NT2/D1 (cell line): ENCODE measurements around the gene WDFY4.

Experiments used
- DNase-seq: peaks from one replicate; pipeline ENCODE4 v3.0.0-alpha.2; 2011; ENCODE audit warnings: low read depth, low spot score
- H3K27me3 ChIP-seq: 2 replicates; pipeline ENCODE4 v1.6.0; 2011; ENCODE audit warnings: mild to moderate bottlenecking; ENCODE audit not compliant: insufficient read length, insufficient read depth
- H3K36me3 ChIP-seq: 2 replicates; pipeline ENCODE4 v1.6.1; 2011; ENCODE audit warnings: mild to moderate bottlenecking, low read length, mixed read lengths; ENCODE audit not compliant: insufficient read depth, insufficient read length
- H3K4me1 ChIP-seq: 2 replicates; pipeline ENCODE4 v1.5.1; 2011; ENCODE audit not compliant: insufficient read depth, insufficient read length
- H3K4me3 ChIP-seq: 2 replicates; pipeline ENCODE4 v1.5.1; 2011; ENCODE audit warnings: low read depth; ENCODE audit not compliant: insufficient read length
- H3K9ac ChIP-seq: 2 replicates; pipeline ENCODE4 v1.6.0; 2011; ENCODE audit warnings: low read depth; ENCODE audit not compliant: insufficient read length
- H3K9me3 ChIP-seq: 2 replicates; pipeline ENCODE4 v1.5.1; 2011; ENCODE audit warnings: mild to moderate bottlenecking, low read length; ENCODE audit not compliant: insufficient read depth
- SUZ12 ChIP-seq: IDR thresholded peaks from 2 replicates; pipeline ENCODE4 v1.6.1; 2011; ENCODE audit not compliant: insufficient read length, insufficient read depth; ENCODE audit errors: extremely low read depth
- YY1 ChIP-seq: IDR thresholded peaks from 2 replicates; pipeline ENCODE4 v1.6.1; 2011; ENCODE audit not compliant: insufficient read length, insufficient read depth
- ZNF274 ChIP-seq: IDR thresholded peaks from 2 replicates; pipeline ENCODE4 v1.6.1; 2011; ENCODE audit warnings: mild to moderate bottlenecking, low read depth, low read length

Gene WDFY4

GRCh38 chr10:48890888-48891850, 206.5 kb downstream of the WDFY4 start:
- no peak overlapping the region for H3K9ac ChIP-seq
- no peaks in the 10 kb centered on the region for H3K36me3 ChIP-seq

GRCh38 chr10:48894911-48895802, 210.5 kb downstream of the WDFY4 start:
- no peaks in the 10 kb centered on the region for H3K4me1 ChIP-seq
- H3K27me3 ChIP-seq, result no peaks in the 10 kb centered on the region
- DNase-seq, result no peak
- H3K9ac ChIP-seq, result no peak overlapping the region
- no peaks in the 10 kb centered on the region for H3K9me3 ChIP-seq
- H3K36me3 ChIP-seq, result no peaks in the 10 kb centered on the region
- TF ChIP-seq SUZ12 (no peak), YY1 (no peak), ZNF274 (no peak)
- no peak overlapping the region for H3K4me3 ChIP-seq

More at GRCh38 chr10:48890888-48891850, 206.5 kb downstream of the WDFY4 start:
- DNase-seq, result no peak
- H3K27me3 ChIP-seq, result no peaks in the 10 kb centered on the region
- no peaks in the 10 kb centered on the region for H3K9me3 ChIP-seq
- no peak overlapping the region for H3K4me3 ChIP-seq
- H3K4me1 ChIP-seq, result no peaks in the 10 kb centered on the region
- TF ChIP-seq YY1, result no peak
- no peak for TF ChIP-seq SUZ12
- no peak for TF ChIP-seq ZNF274

GRCh38 chr10:48895803-48896195, 211.1 kb downstream of the WDFY4 start:
- Histone ChIP-seq H3K27me3 (no peaks in the 10 kb centered on the region), H3K36me3 (no peaks in the 10 kb centered on the region), H3K9me3 (no peaks in the 10 kb centered on the region), H3K4me3 (no peak overlapping the region), H3K4me1 (no peaks in the 10 kb centered on the region), H3K9ac (no peak overlapping the region)
- no peak for TF ChIP-seq ZNF274
- TF ChIP-seq SUZ12, result no peak
- DNase-seq, result no peak

GRCh38 chr10:48896756-48897440, 212.2 kb downstream of the WDFY4 start:
- Histone ChIP-seq H3K4me1 (no peaks in the 10 kb centered on the region), H3K9me3 (no peaks in the 10 kb centered on the region), H3K36me3 (no peaks in the 10 kb centered on the region), H3K27me3 (no peaks in the 10 kb centered on the region), H3K4me3 (no peak overlapping the region), H3K9ac (no peak overlapping the region)
- DNase-seq, result no peak
- no peak for TF ChIP-seq SUZ12
- no peak for TF ChIP-seq YY1
- no peak for TF ChIP-seq ZNF274

- no peak for DNase-seq
- no peaks in the 10 kb centered on the region for H3K4me1 ChIP-seq
- H3K9me3 ChIP-seq, result no peaks in the 10 kb centered on the region
- no peaks in the 10 kb centered on the region for H3K36me3 ChIP-seq
- TF ChIP-seq SUZ12 (no peak), ZNF274 (no peak), YY1 (no peak)
- H3K4me3 ChIP-seq, result no peak overlapping the region
- H3K27me3 ChIP-seq, result no peaks in the 10 kb centered on the region
- H3K9ac ChIP-seq, result no peak overlapping the region
These were observed 212.7 kb downstream of the WDFY4 start for GRCh38 chr10:48897441-48897790.

- Histone ChIP-seq H3K9ac (no peak overlapping the region), H3K27me3 (no peaks in the 10 kb centered on the region), H3K4me1 (no peaks in the 10 kb centered on the region), H3K36me3 (no peaks in the 10 kb centered on the region), H3K9me3 (no peaks in the 10 kb centered on the region), H3K4me3 (no peak overlapping the region)
- no peak for TF ChIP-seq YY1
- no peak for TF ChIP-seq ZNF274
- no peak for TF ChIP-seq SUZ12
- DNase-seq, result no peak
These were observed 213.8 kb downstream of the WDFY4 start for GRCh38 chr10:48898426-48898825.
